Vagina (tissue), 2 donors: Measurements from ENCODE around the gene FGGY.

Source experiments
- POLR2A ChIP-seq, 2 donors: fragments of 450-650 bp; IDR thresholded peaks; one replicate each; pipeline ENCODE4 v1.6.1; 2017; ENCODE audit warnings: antibody characterized with exemption in 2 of 2, mild to moderate bottlenecking in 2 of 2, moderate library complexity in 2 of 2
- POLR2AphosphoS5 ChIP-seq, 2 donors: sonication (generic); formaldehyde crosslinking; IDR thresholded peaks; one replicate each; pipeline ENCODE4 v1.9.0; 2017; ENCODE audit warnings: antibody characterized with exemption in 2 of 2, mild to moderate bottlenecking in 2 of 2, low read depth in 1 of 2; ENCODE audit not compliant: insufficient read depth in 1 of 2
- TF ChIP-seq, protein P1 (sequence below), 3 experiments: fragments of 450-650 bp in 2 of 3; fragments of 200-600 bp in 1 of 3; sonication (generic) in 1 of 3; IDR thresholded peaks; one replicate each; pipeline ENCODE4 v1.5.1; 2017 to 2019; ENCODE audit warnings: antibody characterized with exemption in 3 of 3, mild to moderate bottlenecking in 2 of 3, moderate library complexity in 2 of 3

DNA sequence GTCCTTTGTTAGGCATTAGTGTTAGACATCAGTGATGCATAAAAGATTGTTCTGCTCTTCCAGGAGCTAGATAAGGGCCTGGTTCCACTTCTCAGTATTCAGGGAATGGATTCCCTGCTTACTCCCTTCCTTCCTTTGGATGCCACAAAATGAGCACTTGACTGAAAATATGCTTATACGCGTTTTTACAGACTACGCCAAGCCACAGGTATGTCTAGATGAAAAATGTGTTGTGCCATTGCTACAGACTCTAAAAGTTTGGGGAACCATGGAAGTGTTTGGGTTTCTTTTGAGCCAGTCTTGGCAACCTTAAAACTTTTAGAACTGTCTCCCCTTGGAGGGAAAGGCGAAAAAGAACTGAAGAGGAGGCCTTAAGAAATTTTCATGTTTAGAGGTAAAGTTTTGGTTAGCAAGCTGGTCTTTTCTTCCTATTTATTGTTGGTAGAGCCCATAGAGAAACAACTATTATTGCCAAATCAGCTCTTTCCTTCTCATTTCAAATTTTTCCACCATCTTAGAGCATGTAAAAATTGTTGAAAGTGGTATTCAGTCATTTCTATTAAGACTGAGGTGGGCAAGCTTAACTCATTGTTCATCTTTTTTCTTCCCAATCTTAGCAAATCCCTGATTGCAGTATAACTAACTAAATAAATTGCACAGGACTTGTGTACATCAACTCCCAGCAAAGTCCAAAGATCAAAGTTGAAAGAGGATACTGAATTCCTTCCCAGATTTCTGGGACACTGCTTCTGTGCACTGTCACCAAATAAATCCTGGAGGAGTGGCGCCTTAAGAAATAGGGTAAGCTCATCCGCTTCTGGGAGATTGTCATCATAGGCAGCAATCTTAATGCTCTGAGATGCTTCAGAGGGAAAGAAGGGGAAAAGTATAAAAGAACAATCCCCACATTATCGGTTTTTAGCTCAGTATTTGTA is 18.9 kb downstream of the FGGY start:
- TF ChIP-seq, protein P1, sequence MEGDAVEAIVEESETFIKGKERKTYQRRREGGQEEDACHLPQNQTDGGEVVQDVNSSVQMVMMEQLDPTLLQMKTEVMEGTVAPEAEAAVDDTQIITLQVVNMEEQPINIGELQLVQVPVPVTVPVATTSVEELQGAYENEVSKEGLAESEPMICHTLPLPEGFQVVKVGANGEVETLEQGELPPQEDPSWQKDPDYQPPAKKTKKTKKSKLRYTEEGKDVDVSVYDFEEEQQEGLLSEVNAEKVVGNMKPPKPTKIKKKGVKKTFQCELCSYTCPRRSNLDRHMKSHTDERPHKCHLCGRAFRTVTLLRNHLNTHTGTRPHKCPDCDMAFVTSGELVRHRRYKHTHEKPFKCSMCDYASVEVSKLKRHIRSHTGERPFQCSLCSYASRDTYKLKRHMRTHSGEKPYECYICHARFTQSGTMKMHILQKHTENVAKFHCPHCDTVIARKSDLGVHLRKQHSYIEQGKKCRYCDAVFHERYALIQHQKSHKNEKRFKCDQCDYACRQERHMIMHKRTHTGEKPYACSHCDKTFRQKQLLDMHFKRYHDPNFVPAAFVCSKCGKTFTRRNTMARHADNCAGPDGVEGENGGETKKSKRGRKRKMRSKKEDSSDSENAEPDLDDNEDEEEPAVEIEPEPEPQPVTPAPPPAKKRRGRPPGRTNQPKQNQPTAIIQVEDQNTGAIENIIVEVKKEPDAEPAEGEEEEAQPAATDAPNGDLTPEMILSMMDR (IDR thresholded peaks at IDR 0.05), result no peak
- TF ChIP-seq POLR2AphosphoS5 (IDR thresholded peaks at IDR 0.05; ENCODE audit: insufficient read depth in 1 of 2, low read depth in 1 of 2), result no peak
- TF ChIP-seq POLR2A (IDR thresholded peaks at IDR 0.05), result no peak
